OCI-LY3 (cell line): ENCODE data around the gene MAP6D1.

Source experiments
- H2AFZ ChIP-seq: fragments of 200-600, 300-600 bp; shearing (Covaris generic); 2 replicates; pipeline ENCODE4 v1.6.0; 2014; ENCODE audit warnings: antibody characterized with exemption, low read depth, low read length
- H3K27ac ChIP-seq: fragments of 200-600, 300-600 bp; sonication (generic); 2 replicates; pipeline ENCODE4 v1.5.1; 2014; ENCODE audit warnings: mild to moderate bottlenecking, low read length, moderate library complexity, mixed read lengths
- H3K27me3 ChIP-seq: fragments of 200-600, 300-600 bp; sonication (generic); 2 replicates; pipeline ENCODE4 v1.6.1; 2014; ENCODE audit warnings: low read depth, low read length, mixed read lengths
- H3K36me3 ChIP-seq: fragments of 200-600, 300-600 bp; sonication (generic); replicated peaks from 2 replicates; pipeline ENCODE3; 2014; ENCODE audit warnings: low read depth, low read length, mixed read lengths
- H3K4me1 ChIP-seq: fragments of 300-600, 200-600 bp; sonication (generic); 2 replicates; pipeline ENCODE4 v1.6.1; 2014; ENCODE audit warnings: low read length, mixed read lengths
- H3K4me2 ChIP-seq: fragments of 200-600, 300-600 bp; sonication (generic); 2 replicates; pipeline ENCODE4 v1.6.1; 2014; ENCODE audit warnings: low read length, mixed read lengths
- H3K4me3 ChIP-seq: fragments of 300-600, 200-600 bp; sonication (generic); 2 replicates; pipeline ENCODE4 v1.5.1; 2014; ENCODE audit warnings: antibody characterized with exemption, mild to moderate bottlenecking, low read length, moderate library complexity
- H3K79me2 ChIP-seq: fragments of 300-600, 200-600 bp; shearing (Covaris generic); 2 replicates; pipeline ENCODE4 v1.6.1; 2014; ENCODE audit warnings: mild to moderate bottlenecking, low read length, mixed read lengths
- H3K9ac ChIP-seq: fragments of 300-600, 200-600 bp; shearing (Covaris generic); 2 replicates; pipeline ENCODE4 v1.6.0; 2014; ENCODE audit warnings: mild to moderate bottlenecking, low read length, moderate library complexity
- H3K9me3 ChIP-seq: fragments of 200-600, 300-600 bp; shearing (Covaris generic); 2 replicates; pipeline ENCODE4 v1.6.1; 2014; ENCODE audit warnings: low read length, mixed read lengths; ENCODE audit not compliant: insufficient read depth
- H4K20me1 ChIP-seq: fragments of 200-600, 300-600 bp; sonication (generic); 2 replicates; pipeline ENCODE4 v1.6.1; 2016; ENCODE audit warnings: low read length, mixed read lengths; ENCODE audit not compliant: insufficient read depth
- CTCF ChIP-seq: fragments of 200-600, 300-600 bp; sonication (generic); IDR thresholded peaks from 2 replicates; pipeline ENCODE4 v1.5.1; 2014; ENCODE audit warnings: antibody characterized with exemption, low read length, low read depth
- EZH2phosphoT487 ChIP-seq: fragments of 200-600 bp; shearing (Covaris generic); IDR thresholded peaks from 2 replicates; pipeline ENCODE4 v1.6.1; 2018; ENCODE audit warnings: antibody characterized with exemption, mixed run types, low read depth

The MAP6D1 gene

GRCh38 chr3:183837894-183838293 lies 12.5 kb upstream of the MAP6D1 start:
- Histone ChIP-seq H3K27me3 (no peaks in the 10 kb centered on the region), H2AFZ (no peak overlapping the region), H3K4me3 (no peak overlapping the region), H3K36me3 (peaks cover 24% of the 10 kb centered on the region), H3K9me3 (no peaks in the 10 kb centered on the region), H4K20me1 (no peaks in the 10 kb centered on the region), H3K27ac (no peak overlapping the region), H3K9ac (no peak overlapping the region), H3K79me2 (no peaks in the 10 kb centered on the region), H3K4me2 (no peak overlapping the region), H3K4me1 (no peaks in the 10 kb centered on the region)
- no peak for TF ChIP-seq CTCF
- TF ChIP-seq EZH2phosphoT487: no peak

- TF ChIP-seq CTCF: no peak
- no peak for TF ChIP-seq EZH2phosphoT487
- H2AFZ ChIP-seq: no peak overlapping the region
- H3K9me3 ChIP-seq: no peaks in the 10 kb centered on the region
- no peaks in the 10 kb centered on the region for H3K79me2 ChIP-seq
- H4K20me1 ChIP-seq: no peaks in the 10 kb centered on the region
- no peak overlapping the region for H3K4me3 ChIP-seq
- H3K36me3 ChIP-seq: peaks cover 28% of the 10 kb centered on the region
- no peak overlapping the region for H3K9ac ChIP-seq
- H3K4me2 ChIP-seq: no peak overlapping the region
- H3K27ac ChIP-seq: no peak overlapping the region
- H3K4me1 ChIP-seq: no peaks in the 10 kb centered on the region
- H3K27me3 ChIP-seq: no peaks in the 10 kb centered on the region
These were observed 12.0 kb upstream of the MAP6D1 start for GRCh38 chr3:183837390-183837789.

GRCh38 chr3:183833516-183833915 lies 8.1 kb upstream of the MAP6D1 start:
- Histone ChIP-seq H3K4me2 (no peak overlapping the region), H3K4me3 (no peak overlapping the region), H3K4me1 (no peaks in the 10 kb centered on the region), H3K79me2 (no peaks in the 10 kb centered on the region), H3K27me3 (no peaks in the 10 kb centered on the region), H3K36me3 (peaks cover 23% of the 10 kb centered on the region), H3K9ac (no peak overlapping the region), H2AFZ (no peak overlapping the region), H4K20me1 (no peaks in the 10 kb centered on the region), H3K9me3 (no peaks in the 10 kb centered on the region), H3K27ac (no peak overlapping the region)
- no peak for TF ChIP-seq EZH2phosphoT487
- TF ChIP-seq CTCF: no peak

- Histone ChIP-seq H3K27me3 (no peaks in the 10 kb centered on the region), H3K4me3 (no peak overlapping the region), H2AFZ (no peak overlapping the region), H3K9ac (no peak overlapping the region), H3K4me1 (no peaks in the 10 kb centered on the region; the same call in 1 of the 2 replicates), H3K4me2 (no peak overlapping the region), H3K27ac (no peak overlapping the region), H4K20me1 (no peaks in the 10 kb centered on the region), H3K36me3 (peaks cover 20% of the 10 kb centered on the region), H3K79me2 (no peaks in the 10 kb centered on the region), H3K9me3 (no peaks in the 10 kb centered on the region)
- TF ChIP-seq EZH2phosphoT487 (no peak), CTCF (no peak)
These were observed 4.8 kb upstream of the MAP6D1 start for GRCh38 chr3:183830187-183830586.
